Transverse colon (tissue), 4 donors: ENCODE measurements around the gene LACTB. TPM values are rescaled to one million over a fixed set of nuclear protein-coding genes. Genes with fewer than 3 reads are reported as not detected.

Source experiments
- DNase-seq: peaks from one replicate; pipeline ENCODE4 v3.0.0-alpha.2; 2019
- H3K27ac ChIP-seq, 4 donors: fragments of 200-600 bp; sonication (generic); 2 replicates each; pipeline ENCODE4 v1.5.1; 2016 to 2018; ENCODE audit warnings: inconsistent platforms in 4 of 4
- H3K27me3 ChIP-seq: fragments of 200-600 bp; sonication (generic); 2 replicates; pipeline ENCODE4 v1.5.1; 2017; ENCODE audit warnings: inconsistent platforms
- H3K36me3 ChIP-seq, 4 donors: fragments of 200-600 bp; sonication (generic); 2 replicates each; pipeline ENCODE4 v1.5.1; 2017 to 2019; ENCODE audit warnings: inconsistent platforms in 4 of 4
- H3K4me1 ChIP-seq, 4 donors: fragments of 200-600 bp; sonication (generic); 2 replicates each; pipeline ENCODE4 v1.5.1; 2017 to 2020; ENCODE audit warnings: inconsistent platforms in 4 of 4
- H3K4me3 ChIP-seq, 4 donors: fragments of 200-600 bp; sonication (generic); 1 replicate in 1 of 4; 2 replicates in 3 of 4; pipeline versions ENCODE4 v1.5.1 to v1.6.1; 2017 to 2019; ENCODE audit warnings: inconsistent platforms in 4 of 4
- H3K9me3 ChIP-seq, 2 donors: fragments of 200-600 bp; sonication (generic); 2 replicates each; pipeline ENCODE4 v1.5.1; 2017 to 2019; ENCODE audit warnings: inconsistent platforms in 2 of 2
- EP300 ChIP-seq: sonication (generic); formaldehyde crosslinking; IDR thresholded peaks from one replicate; pipeline ENCODE4 v1.6.1; 2017; ENCODE audit warnings: antibody characterized with exemption, low read depth
- POLR2A ChIP-seq: fragments of 450-650 bp; IDR thresholded peaks from one replicate; pipeline ENCODE4 v1.6.1; 2016; ENCODE audit warnings: antibody characterized with exemption, mild to moderate bottlenecking, moderate library complexity
- POLR2AphosphoS5 ChIP-seq, 3 donors: sonication (generic); formaldehyde crosslinking; IDR thresholded peaks; one replicate each; pipeline ENCODE4 v1.6.1; 2016; ENCODE audit warnings: antibody characterized with exemption in 3 of 3
- WGBS, 2 donors: methylation state at CpG; one replicate each; pipeline ENCODE4 v1.1.5; 2018; ENCODE audit warnings: low coverage in 1 of 2; 5-methylcytosine and 5-hydroxymethylcytosine counted together
- in situ Hi-C, 4 donors: fragments of 200-750 bp; cut with MboI; loops; one replicate each; pipeline versions ENCODE4 v1.15.0 to v1.15.1; 2017; ENCODE audit warnings: low sequenced_read_pairs in 3 of 4, low pct_ligation_motif_present in 1 of 4, low pct_unique_long_range_greater_than_20kb in 1 of 4
- intact Hi-C: fragments of 100-400 bp; cut with DNase I; formaldehyde crosslinking; loops from one replicate; pipeline ENCODE4 v1.15.1; 2023; ENCODE audit warnings: low total_unique reads
- total RNA-seq, 4 donors: library from RNA; depleted of rRNA; stranded (reverse); fragments of >200 nt; gene quantifications; one replicate each; pipeline ENCODE4 v1.1.0, GENCODE V29; 2016
- TF ChIP-seq, protein P1 (sequence below), 5 experiments: fragments of 200-600 bp in 3 of 5; fragments of 450-650 bp in 2 of 5; sonication (generic) in 3 of 5; IDR thresholded peaks; 1 replicate in 2 of 5; 2 replicates in 3 of 5; pipeline ENCODE4 v1.5.1; 2016 to 2017; ENCODE audit warnings: antibody characterized with exemption in 5 of 5, inconsistent platforms in 3 of 5, mild to moderate bottlenecking in 2 of 5, moderate library complexity in 1 of 5

Gene LACTB
- total RNA-seq, 4 donors from 2014 or later = 6.7 to 20.6 (median 19.6) TPM

DNA sequence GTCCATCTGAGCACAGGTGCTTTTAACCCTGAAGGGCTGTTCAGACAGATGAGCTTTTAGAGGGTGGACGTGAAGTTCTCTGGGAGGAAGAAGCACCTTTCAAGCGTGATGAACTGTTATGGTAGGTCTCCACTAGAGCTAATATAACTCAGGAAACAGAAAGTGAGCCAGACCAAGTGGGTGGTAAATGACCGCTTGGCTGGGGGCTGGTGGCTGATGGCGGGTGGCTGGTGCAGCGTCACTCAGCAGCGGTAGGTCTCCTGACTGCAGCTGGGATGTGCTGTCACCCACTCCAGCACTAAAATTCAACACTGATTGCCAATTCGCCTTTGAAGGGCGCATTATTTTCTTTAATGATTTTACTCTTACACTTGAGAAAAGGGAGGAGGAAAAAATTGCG is 31.2 kb upstream of the LACTB start:
- no peaks in the 10 kb centered on the region for H3K9me3 ChIP-seq
- H3K36me3 ChIP-seq = no peaks in the 10 kb centered on the region
- intact Hi-C loops (loop anchor here (5.0 kb wide), 2 partner anchors 43 to 243 kb away; no protein-coding TSS in a partner anchor), in situ Hi-C loops (no loop called here)
- TF ChIP-seq POLR2AphosphoS5 (IDR thresholded peaks at IDR 0.05) (no peak), POLR2A (no peak), EP300 (no peak)
- TF ChIP-seq, protein P1, sequence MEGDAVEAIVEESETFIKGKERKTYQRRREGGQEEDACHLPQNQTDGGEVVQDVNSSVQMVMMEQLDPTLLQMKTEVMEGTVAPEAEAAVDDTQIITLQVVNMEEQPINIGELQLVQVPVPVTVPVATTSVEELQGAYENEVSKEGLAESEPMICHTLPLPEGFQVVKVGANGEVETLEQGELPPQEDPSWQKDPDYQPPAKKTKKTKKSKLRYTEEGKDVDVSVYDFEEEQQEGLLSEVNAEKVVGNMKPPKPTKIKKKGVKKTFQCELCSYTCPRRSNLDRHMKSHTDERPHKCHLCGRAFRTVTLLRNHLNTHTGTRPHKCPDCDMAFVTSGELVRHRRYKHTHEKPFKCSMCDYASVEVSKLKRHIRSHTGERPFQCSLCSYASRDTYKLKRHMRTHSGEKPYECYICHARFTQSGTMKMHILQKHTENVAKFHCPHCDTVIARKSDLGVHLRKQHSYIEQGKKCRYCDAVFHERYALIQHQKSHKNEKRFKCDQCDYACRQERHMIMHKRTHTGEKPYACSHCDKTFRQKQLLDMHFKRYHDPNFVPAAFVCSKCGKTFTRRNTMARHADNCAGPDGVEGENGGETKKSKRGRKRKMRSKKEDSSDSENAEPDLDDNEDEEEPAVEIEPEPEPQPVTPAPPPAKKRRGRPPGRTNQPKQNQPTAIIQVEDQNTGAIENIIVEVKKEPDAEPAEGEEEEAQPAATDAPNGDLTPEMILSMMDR (IDR thresholded peaks at IDR 0.05) = no peak
- no peak overlapping the region for H3K4me3 ChIP-seq
- no peak for DNase-seq
- 92 to 100% methylated on average over 5 to 9 of the region's 9 CpGs for WGBS, 2 donors
- H3K4me1 ChIP-seq = peaks cover 11 to 31% (median 13%) of the 10 kb centered on the region in 4 donors
- no peaks in the 10 kb centered on the region for H3K27me3 ChIP-seq
- H3K27ac ChIP-seq = peak overlapping the region; percentile 70 to 81 (median 71)

DNA sequence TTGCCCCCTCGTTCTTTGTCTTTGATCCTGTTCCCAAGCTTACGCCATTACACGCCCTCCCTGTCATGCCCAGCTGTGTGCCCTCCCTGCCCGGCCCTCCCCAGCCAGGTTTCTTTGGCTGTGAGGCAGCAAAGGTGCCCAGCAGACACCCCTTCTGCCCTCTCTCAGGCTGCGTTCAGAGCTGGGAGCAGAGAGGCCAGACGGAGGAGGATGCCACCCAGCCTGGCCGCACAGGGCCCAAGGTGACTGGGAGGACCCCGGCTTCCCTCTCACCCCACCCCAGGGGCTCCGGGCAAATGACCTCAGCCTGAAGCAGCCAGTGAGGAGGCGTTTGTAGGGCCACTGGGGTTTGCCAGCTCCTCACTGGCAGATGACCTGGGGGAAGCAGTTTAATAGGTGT is 30.8 kb upstream of the LACTB start:
- TF ChIP-seq EP300 (no peak), POLR2A (no peak), POLR2AphosphoS5 (IDR thresholded peaks at IDR 0.05) (no peak)
- TF ChIP-seq, protein P1 (IDR thresholded peaks at IDR 0.05) = no peak
- DNase-seq = no peak
- WGBS, 2 donors = 85 to 93% methylated on average over 3 to 10 of the region's 10 CpGs
- no peaks in the 10 kb centered on the region for H3K9me3 ChIP-seq
- H3K27me3 ChIP-seq = no peaks in the 10 kb centered on the region
- no peaks in the 10 kb centered on the region for H3K36me3 ChIP-seq
- H3K4me1 ChIP-seq = peaks cover 11 to 31% (median 13%) of the 10 kb centered on the region in 4 donors
- no peak overlapping the region for H3K4me3 ChIP-seq
- in situ Hi-C loops (no loop called here), intact Hi-C loops (loop anchor here (1.0 to 5.0 kb wide), 3 partner anchors 44 to 314 kb away; no protein-coding TSS in a partner anchor)
- peak overlapping the region in 3 of 4 donors; percentile 71 to 81 (median 71) for H3K27ac ChIP-seq

- H3K27ac ChIP-seq = no peak overlapping the region
- H3K4me1 ChIP-seq = peaks cover 11 to 31% (median 13%) of the 10 kb centered on the region in 4 donors
- in situ Hi-C loops (no loop called here), intact Hi-C loops (loop anchor here (1.0 to 5.0 kb wide), 3 partner anchors 45 to 315 kb away; no protein-coding TSS in a partner anchor)
- TF ChIP-seq, protein P1 (IDR thresholded peaks at IDR 0.05) = no peak
- TF ChIP-seq EP300 (no peak), POLR2A (no peak), POLR2AphosphoS5 (IDR thresholded peaks at IDR 0.05) (no peak)
- DNase-seq = no peak
- H3K4me3 ChIP-seq = no peak overlapping the region
- no peaks in the 10 kb centered on the region for H3K36me3 ChIP-seq
- no peaks in the 10 kb centered on the region for H3K9me3 ChIP-seq
- H3K27me3 ChIP-seq = no peaks in the 10 kb centered on the region
- WGBS, 2 donors = 67 to 71% methylated on average over 1 to 4 of the region's 4 CpGs
Observed at GRCh38 chr15:63091679-63092446, 29.8 kb upstream of the LACTB start.

GRCh38 chr15:63093486-63094205 is 28.0 kb upstream of the LACTB start:
- peak; percentile 87 for DNase-seq
- in situ Hi-C loops = no loop called here

More at GRCh38 chr15:63093486-63094205, 28.0 kb upstream of the LACTB start:
- no peaks in the 10 kb centered on the region for H3K9me3 ChIP-seq
- no peaks in the 10 kb centered on the region for H3K27me3 ChIP-seq
- peak in 2 of 3 donors; percentile 24 to 42 for TF ChIP-seq POLR2AphosphoS5 (IDR thresholded peaks at IDR 0.05)
- no peak for TF ChIP-seq POLR2A
- TF ChIP-seq, protein P1 (IDR thresholded peaks at IDR 0.05) = peak; percentile 79 to 92 (median 85)
- intact Hi-C loops = loop anchor here (5.0 kb wide), 2 partner anchors 46 to 246 kb away; no protein-coding TSS in a partner anchor
- peak overlapping the region; percentile 28 to 54 (median 39) for H3K27ac ChIP-seq
- no peaks in the 10 kb centered on the region for H3K36me3 ChIP-seq
- peaks cover 8 to 32% (median 10%) of the 10 kb centered on the region in 4 donors for H3K4me1 ChIP-seq
- 18 to 30% methylated on average over 3 to 6 of the region's 6 CpGs for WGBS, 2 donors
- H3K4me3 ChIP-seq = no peak overlapping the region
